Cardiac fibroblast (primary cell): ENCODE measurements around the gene WHAMM.
"Not testable (repeated sequence)": the region's sequence is repeated elsewhere in the genome, so short reads cannot be mapped to it uniquely, and the experiment has no call there.

Source experiments
- DNase-seq, 2 donors: peaks; one replicate each; pipeline versions ENCODE4 v3.0.0 to v3.0.0-alpha.2; 2010; ENCODE audit warnings: low read depth in 2 of 2
- H3K4me3 ChIP-seq, 2 donors: replicated peaks in 1 of 2; 1 replicate in 1 of 2; 2 replicates in 1 of 2; pipeline ENCODE4 v1.5.1; 2011; ENCODE audit warnings: low read depth in 2 of 2, low read length in 2 of 2, mild to moderate bottlenecking in 2 of 2, moderate library complexity in 1 of 2
- TF ChIP-seq, protein P1 (sequence below): IDR thresholded peaks from one replicate; pipeline ENCODE4 v1.5.1; 2011; ENCODE audit warnings: low read depth, mild to moderate bottlenecking, low read length, inconsistent platforms

Gene WHAMM, protein sequence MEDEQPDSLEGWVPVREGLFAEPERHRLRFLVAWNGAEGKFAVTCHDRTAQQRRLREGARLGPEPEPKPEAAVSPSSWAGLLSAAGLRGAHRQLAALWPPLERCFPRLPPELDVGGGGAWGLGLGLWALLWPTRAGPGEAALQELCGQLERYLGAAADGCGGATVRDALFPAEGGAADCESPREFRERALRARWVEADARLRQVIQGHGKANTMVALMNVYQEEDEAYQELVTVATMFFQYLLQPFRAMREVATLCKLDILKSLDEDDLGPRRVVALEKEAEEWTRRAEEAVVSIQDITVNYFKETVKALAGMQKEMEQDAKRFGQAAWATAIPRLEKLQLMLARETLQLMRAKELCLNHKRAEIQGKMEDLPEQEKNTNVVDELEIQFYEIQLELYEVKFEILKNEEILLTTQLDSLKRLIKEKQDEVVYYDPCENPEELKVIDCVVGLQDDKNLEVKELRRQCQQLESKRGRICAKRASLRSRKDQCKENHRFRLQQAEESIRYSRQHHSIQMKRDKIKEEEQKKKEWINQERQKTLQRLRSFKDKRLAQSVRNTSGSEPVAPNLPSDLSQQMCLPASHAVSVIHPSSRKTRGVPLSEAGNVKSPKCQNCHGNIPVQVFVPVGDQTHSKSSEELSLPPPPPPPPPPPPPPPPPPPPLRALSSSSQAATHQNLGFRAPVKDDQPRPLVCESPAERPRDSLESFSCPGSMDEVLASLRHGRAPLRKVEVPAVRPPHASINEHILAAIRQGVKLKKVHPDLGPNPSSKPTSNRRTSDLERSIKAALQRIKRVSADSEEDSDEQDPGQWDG

DNA sequence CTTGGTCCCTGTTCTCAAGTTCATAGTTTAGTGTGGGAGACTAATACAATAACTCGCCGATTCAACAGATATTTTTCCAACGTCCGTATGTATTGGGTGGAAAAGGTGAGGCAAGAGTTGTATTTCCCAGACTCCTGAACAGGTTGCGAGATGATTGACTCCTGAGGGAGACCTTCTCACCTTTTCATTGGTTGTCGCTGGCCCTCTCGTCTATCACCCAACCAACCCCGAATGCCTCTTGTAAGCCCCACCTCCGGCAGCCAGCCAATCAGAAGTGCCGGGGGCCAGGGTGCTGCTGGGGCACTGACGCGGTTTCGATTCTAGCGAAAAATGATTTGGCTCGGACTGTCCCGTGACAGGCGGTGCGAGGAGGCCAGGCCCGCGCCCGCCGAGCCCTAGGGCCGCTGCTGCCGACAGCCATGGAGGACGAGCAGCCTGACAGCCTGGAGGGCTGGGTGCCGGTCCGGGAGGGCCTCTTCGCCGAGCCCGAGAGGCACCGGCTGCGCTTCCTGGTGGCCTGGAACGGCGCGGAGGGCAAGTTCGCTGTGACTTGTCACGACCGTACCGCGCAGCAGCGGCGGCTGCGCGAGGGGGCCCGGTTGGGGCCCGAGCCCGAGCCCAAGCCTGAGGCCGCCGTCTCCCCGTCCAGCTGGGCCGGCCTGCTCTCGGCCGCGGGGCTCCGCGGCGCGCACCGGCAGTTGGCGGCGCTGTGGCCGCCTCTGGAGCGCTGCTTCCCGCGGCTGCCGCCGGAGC is at the start of gene WHAMM:
Gene WHAMM (plus strand): TSS at position 321 of the 753 bp plus-strand sequence. CDS start 99 bp downstream, at position 420.
- TF ChIP-seq, protein P1, sequence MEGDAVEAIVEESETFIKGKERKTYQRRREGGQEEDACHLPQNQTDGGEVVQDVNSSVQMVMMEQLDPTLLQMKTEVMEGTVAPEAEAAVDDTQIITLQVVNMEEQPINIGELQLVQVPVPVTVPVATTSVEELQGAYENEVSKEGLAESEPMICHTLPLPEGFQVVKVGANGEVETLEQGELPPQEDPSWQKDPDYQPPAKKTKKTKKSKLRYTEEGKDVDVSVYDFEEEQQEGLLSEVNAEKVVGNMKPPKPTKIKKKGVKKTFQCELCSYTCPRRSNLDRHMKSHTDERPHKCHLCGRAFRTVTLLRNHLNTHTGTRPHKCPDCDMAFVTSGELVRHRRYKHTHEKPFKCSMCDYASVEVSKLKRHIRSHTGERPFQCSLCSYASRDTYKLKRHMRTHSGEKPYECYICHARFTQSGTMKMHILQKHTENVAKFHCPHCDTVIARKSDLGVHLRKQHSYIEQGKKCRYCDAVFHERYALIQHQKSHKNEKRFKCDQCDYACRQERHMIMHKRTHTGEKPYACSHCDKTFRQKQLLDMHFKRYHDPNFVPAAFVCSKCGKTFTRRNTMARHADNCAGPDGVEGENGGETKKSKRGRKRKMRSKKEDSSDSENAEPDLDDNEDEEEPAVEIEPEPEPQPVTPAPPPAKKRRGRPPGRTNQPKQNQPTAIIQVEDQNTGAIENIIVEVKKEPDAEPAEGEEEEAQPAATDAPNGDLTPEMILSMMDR = no peak
- peak within 1 kb of the TSS; percentile 73 to 92 for H3K4me3 ChIP-seq
- peak; percentile 99 for DNase-seq

DNA sequence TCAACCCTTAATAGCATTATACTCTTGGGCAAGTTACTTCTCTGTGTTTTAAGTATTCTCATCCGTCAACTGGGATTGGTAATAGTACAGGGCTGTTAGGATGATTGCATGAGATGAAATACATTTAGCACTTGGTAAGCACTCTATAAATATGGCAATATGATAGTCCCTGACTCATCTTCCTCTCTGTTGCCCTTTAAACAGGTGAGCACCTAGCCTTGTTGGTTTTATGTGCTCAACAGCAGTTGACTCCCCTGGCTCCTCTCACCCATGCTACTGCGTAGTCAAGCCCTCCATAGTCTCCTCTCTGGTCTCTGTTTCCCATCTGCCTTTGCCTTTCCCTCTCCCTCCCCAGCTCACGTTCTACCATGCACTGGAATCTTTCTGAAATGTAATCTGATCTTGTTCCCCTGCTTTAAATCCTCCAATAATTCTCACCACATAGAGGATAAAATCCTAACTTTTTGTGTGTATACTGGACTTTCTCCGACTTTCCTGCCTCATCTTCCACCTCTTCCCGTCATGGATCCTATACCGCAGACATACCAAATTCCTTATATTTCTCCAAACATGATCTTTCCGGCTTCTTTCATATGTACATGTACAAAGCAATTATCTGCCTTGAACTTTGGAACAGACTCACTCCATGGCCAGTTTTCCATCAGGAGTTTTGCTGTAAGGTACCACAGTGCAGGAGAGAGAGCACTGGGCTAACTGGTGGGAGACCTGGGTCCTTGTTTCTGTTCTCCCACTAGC is 45.9 kb upstream of the WHAMM start:
- no peak for DNase-seq
- TF ChIP-seq, protein P1 = no peak
- H3K4me3 ChIP-seq = no peak overlapping the region

DNA sequence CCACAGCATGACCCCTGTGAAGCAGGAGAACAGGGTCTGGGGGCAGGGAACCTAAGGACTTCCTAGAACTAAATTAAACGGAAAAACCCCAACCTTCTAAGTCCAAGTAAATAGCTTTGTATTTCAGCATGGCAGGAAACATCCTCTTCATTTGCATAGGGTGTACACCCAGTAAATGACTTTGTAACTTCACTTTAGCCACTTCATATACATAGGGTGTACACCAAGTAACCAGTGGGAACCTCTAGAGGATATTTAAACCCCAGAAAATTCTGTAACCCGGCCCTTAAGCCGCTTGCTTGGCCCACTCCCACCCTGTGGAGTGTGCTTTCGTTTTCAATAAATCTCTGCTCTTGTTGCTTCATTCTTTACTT is 45.3 kb upstream of the WHAMM start:
- DNase-seq = no peak
- H3K4me3 ChIP-seq = no peak overlapping the region
- TF ChIP-seq, protein P1 = no peak

DNA sequence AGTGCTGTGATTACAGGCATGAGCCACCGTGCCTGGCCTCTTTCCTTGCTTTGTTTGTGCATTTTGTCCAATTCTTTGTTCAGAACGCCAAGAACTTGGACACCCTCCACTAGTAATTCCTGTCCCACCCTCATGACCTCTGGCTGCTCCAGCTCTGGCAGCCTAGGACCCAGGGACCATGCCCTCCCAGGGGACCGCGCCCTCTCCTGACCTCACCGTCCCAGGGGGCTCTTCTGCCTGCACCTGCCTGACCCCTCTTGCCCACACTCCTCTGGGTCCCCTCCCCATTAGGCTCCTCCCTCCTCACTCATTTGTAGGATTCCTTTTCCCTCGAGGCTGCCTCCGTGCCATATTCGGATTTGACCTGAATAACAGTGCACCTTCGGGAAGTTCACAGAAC is 44.7 kb upstream of the WHAMM start:
- no peak for DNase-seq
- H3K4me3 ChIP-seq = no peak overlapping the region
- TF ChIP-seq, protein P1 = no peak

DNA sequence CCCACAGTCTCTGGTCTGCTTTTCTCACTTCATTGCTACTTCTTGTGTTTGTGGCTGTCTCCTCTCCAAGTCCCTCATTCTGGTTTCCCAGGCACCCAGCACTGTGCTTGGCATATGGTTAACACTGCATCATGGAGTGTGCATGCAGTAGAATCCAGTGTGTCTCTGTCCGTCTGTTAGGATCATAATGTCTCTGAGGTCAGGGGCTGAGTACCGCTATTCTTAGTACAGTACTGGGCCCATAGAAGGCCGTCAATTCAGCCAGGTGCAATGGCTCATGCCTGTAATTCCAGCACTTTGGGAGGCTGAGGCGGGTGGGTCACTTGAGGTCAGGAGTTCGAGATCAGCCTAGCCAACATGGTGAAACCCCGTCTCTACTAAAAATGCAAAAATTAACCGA is 43.2 kb upstream of the WHAMM start:
- DNase-seq, H3K4me3 ChIP-seq: not testable (repeated sequence)

DNA sequence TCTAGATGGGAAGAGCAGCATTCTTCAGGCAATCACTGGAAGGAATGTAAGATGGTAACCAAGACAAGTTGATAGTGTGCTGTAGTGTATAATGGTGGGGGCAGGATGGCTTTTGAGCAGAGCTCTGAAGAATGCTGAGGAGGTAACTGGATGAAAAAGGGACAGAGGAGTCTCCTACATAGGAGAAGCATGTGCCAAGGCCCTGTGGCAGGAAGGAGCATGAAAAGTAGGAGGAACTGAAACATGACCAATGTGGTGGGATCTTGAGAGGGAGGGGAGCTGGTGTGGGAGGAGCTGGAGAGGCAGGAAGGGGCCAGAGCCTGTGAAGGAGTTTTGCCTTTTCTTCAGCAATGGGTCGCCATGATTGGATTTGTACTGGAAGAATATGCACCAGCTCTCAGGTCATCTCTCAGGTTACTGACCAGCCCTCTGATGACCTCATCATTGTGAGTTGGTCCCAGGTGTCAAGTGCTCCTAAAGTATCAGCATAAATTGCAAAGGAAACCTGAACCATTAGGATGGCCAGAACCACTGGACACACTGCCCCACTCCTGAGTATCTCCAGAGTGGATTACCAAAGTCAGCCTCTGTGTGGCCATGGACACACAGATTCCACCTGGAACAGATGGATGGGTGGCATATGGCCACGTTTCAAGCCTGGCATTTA is 42.1 kb upstream of the WHAMM start:
- TF ChIP-seq, protein P1 = no peak
- H3K4me3 ChIP-seq = no peak overlapping the region
- no peak for DNase-seq
